ENCODE data around the gene DCTN4. TPM values are rescaled to one million over a fixed set of nuclear protein-coding genes. Genes with fewer than 3 reads are reported as not detected.

DCTN4 gene
- total RNA-seq, 4 donors from 2014 or later, result 41.7 to 75.9 (median 54.1) TPM

GRCh38 chr5:150675069-150675468 is 83.7 kb downstream of the DCTN4 start:
- Histone ChIP-seq H3K4me3 (no peak overlapping the region), H3K9me3 (no peaks in the 10 kb centered on the region), H3K4me1 (peaks cover 0 to 22% (median 11%) of the 10 kb centered on the region in 4 donors), H3K36me3 (no peaks in the 10 kb centered on the region), H3K27me3 (peaks cover 0 to 9% of the 10 kb centered on the region in 2 donors), H3K27ac (no peak overlapping the region)
- no peak for TF ChIP-seq CTCF (IDR thresholded peaks at IDR 0.05)
- TF ChIP-seq POLR2A (IDR thresholded peaks at IDR 0.05), result no peak
- DNase-seq, result no peak

DNA sequence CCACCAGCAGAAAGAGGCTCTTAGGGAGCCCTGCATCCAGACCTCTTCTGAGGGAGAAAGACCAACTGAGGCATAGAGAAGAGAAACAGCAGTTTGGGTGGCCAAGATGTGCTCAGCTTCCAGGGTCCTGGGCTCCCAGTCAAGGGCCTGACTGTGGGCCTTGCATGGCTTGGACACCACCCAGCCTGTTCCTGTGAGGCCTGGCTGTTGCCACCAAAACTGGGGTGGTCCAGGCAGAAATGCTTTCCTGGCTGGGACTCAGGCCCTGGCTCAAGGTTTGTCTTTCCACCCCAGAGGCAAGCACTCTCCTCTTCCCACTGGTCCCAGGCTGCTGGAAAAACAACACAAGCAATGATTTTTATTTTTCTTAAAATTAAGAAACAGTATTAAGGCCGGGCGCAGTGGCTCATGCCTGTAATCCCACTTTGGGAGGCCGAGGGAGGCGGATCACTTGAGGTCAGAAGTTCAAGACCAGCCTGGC is 84.4 kb downstream of the DCTN4 start:
- Histone ChIP-seq H3K27ac (peak overlapping the region in 3 of 4 donors; percentile 14 to 39 (median 31)), H3K36me3 (no peaks in the 10 kb centered on the region), H3K4me1 (peaks cover 0 to 22% (median 11%) of the 10 kb centered on the region in 4 donors), H3K27me3 (peaks cover 0 to 9% of the 10 kb centered on the region in 2 donors), H3K9me3 (no peaks in the 10 kb centered on the region), H3K4me3 (no peak overlapping the region)
- DNase-seq, result no peak
- TF ChIP-seq POLR2A (IDR thresholded peaks at IDR 0.05), result no peak
- TF ChIP-seq CTCF (IDR thresholded peaks at IDR 0.05), result no peak

DNA sequence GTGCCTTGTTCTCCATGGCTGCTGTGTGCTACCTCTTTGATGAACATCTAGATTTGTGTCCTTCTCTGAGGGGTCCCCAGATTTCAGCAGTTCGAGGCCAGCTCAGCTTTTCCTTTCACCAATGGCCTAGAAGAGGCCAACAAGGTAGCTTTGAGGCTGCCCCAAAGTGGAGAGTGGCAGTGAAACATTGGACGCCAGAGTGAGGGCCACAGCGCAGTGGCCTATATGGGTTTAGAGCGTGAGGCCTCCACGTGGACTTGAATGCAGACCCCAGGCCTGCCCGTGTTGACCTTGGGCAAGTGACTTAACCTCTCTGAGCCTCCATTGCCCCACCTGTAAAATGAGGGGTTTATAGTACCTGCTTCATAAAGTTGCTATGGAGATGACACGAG is 85.9 kb downstream of the DCTN4 start:
- no peak for TF ChIP-seq CTCF (IDR thresholded peaks at IDR 0.05)
- TF ChIP-seq POLR2A (IDR thresholded peaks at IDR 0.05), result no peak
- H3K4me3 ChIP-seq, result peak overlapping the region in 2 of 4 donors; percentile 53 to 57
- peak overlapping the region in 1 of 4 donors; percentile 2 for H3K27ac ChIP-seq

DNA sequence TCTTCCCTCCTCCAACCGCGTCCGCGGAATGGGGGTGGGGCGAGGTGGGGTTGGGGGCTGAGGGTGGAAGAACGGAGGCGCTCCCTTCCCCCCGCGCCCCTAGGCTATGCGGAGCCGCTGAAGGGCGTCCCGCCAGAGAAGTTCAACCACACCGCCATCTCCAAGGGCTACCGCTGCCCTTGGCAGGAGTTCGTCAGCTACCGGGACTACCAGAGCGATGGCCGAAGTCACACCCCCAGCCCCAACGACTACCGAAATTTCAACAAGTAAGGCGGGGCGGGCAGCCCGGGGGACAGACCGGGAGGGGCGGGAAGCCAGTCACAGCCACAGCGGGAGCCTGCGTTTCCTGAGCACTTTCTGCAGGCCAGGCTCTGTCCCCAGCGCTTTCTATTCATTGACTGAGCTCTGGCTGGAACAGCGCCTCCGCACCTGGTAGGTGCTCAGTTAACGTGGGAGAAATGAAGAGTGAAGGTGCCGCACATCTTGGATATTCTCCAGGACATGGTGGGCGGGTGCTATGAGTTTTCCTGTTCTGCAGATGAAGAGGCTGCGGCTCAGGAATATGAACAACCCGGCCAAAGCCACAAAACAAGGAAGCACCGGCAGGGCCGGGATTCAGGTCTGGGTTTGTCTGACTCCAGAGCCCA is 86.5 kb downstream of the DCTN4 start:
- peak in 1 of 3 donors; percentile 59 for DNase-seq

More for the DNA sequence above, 85.9 kb downstream of the DCTN4 start:
- no peak for DNase-seq
- H3K4me1 ChIP-seq, result peaks cover 0 to 22% (median 11%) of the 10 kb centered on the region in 4 donors
- H3K36me3 ChIP-seq, result no peaks in the 10 kb centered on the region
- H3K9me3 ChIP-seq, result no peaks in the 10 kb centered on the region
- H3K27me3 ChIP-seq, result peaks cover 0 to 9% of the 10 kb centered on the region in 2 donors

DNA sequence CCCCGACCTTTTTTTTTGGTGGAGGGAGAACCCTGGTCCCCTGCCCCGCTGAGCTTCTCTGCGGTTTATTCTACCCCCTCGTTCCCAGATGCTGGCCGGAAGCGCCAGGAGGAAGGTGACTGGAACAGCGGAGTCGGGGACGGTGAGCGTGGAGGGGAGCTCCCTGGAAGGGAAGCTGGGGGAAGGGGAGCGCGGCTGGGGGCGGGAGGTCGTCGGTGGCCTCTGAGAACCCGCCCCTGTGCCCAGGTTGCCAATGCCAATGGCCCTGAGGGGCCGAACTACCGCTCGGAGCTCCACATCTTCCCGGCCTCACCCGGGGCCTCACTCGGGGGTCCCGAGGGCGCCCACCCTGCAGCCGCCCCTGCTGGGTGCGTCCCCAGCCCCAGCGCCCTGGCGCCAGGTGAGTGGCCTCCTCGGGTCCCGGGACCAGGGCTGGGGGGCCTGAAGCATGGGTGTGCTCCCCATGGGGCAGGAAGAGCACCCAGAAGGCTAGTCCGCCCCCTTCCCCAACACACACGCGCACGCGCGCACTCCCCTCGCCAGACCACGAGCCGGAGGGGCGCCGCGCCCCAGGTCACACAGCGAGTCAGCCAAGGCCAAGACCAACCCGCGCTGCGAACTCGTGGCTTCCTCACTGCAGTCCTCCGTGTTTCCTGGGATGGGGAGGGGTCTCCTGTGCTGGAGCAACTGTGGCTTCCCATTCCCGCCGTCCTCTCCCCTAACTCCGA is 87.1 kb downstream of the DCTN4 start:
- no peaks in the 10 kb centered on the region for H3K36me3 ChIP-seq
- H3K4me3 ChIP-seq, result peak overlapping the region; percentile 26 to 57 (median 50)
- no peak for TF ChIP-seq CTCF (IDR thresholded peaks at IDR 0.05)
- no peak for TF ChIP-seq POLR2A (IDR thresholded peaks at IDR 0.05)
- peaks cover 0 to 9% of the 10 kb centered on the region in 2 donors for H3K27me3 ChIP-seq
- peak overlapping the region in 2 of 4 donors; percentile 2 to 14 for H3K27ac ChIP-seq
- H3K9me3 ChIP-seq, result no peaks in the 10 kb centered on the region
- peaks cover 0 to 22% (median 11%) of the 10 kb centered on the region in 4 donors for H3K4me1 ChIP-seq
- no peak for DNase-seq

More for the DNA sequence above, 86.5 kb downstream of the DCTN4 start:
- no peaks in the 10 kb centered on the region for H3K9me3 ChIP-seq
- H3K4me1 ChIP-seq, result peaks cover 0 to 22% (median 11%) of the 10 kb centered on the region in 4 donors
- peak overlapping the region; percentile 26 to 57 (median 50) for H3K4me3 ChIP-seq
- H3K27ac ChIP-seq, result peak overlapping the region in 2 of 4 donors; percentile 2 to 14
- no peak for TF ChIP-seq CTCF (IDR thresholded peaks at IDR 0.05)
- no peak for TF ChIP-seq POLR2A (IDR thresholded peaks at IDR 0.05)
- H3K27me3 ChIP-seq, result peaks cover 0 to 9% of the 10 kb centered on the region in 2 donors
- no peaks in the 10 kb centered on the region for H3K36me3 ChIP-seq

Measured in Peyer's patch (tissue), 4 donors.